HG02973 (cell line): ENCODE measurements around the gene ZBTB33.

Source experiments
- ATAC-seq: cut with Tn5 transposase; IDR thresholded peaks from one replicate; pipeline ENCODE4 v1.9.1; 2021; ENCODE audit warnings: moderate library complexity; ENCODE audit not compliant: unreplicated experiment

ZBTB33 gene

GRCh38 chrX:120304256-120304655 is 53.6 kb downstream of the ZBTB33 start:
- ATAC-seq: no peak

GRCh38 chrX:120305531-120306141 is 55.0 kb downstream of the ZBTB33 start:
- no peak for ATAC-seq

DNA sequence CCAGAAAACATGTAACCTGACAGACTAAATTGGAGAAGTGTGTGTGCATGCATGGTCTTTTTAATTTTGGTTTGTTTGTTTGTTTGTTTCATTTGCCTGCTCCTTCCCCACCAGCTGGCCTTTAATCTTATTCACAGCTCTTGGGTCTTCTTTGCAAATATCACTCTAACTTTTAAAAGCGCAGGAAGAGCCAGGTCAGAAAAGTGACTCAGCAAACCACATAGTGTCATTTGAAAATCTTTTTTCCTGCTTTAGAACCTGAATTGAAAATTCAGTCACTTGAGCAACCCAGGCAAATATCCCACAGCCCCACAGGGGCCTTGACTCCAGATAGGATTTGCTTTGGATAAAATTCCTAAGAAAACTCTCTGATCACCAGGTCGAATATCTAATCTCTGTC is 56.0 kb downstream of the ZBTB33 start:
- ATAC-seq: no peak
